AG08395 (cell line): ENCODE results near the gene SSRP1.
"Not testable (repeated sequence)": the region's sequence is repeated elsewhere in the genome, so short reads cannot be mapped to it uniquely, and the experiment has no call there.

Experiments
- DNase-seq: peaks from one replicate; pipeline ENCODE4 v3.0.0; 2012; ENCODE audit warnings: mixed read lengths, low spot score

Gene SSRP1, protein sequence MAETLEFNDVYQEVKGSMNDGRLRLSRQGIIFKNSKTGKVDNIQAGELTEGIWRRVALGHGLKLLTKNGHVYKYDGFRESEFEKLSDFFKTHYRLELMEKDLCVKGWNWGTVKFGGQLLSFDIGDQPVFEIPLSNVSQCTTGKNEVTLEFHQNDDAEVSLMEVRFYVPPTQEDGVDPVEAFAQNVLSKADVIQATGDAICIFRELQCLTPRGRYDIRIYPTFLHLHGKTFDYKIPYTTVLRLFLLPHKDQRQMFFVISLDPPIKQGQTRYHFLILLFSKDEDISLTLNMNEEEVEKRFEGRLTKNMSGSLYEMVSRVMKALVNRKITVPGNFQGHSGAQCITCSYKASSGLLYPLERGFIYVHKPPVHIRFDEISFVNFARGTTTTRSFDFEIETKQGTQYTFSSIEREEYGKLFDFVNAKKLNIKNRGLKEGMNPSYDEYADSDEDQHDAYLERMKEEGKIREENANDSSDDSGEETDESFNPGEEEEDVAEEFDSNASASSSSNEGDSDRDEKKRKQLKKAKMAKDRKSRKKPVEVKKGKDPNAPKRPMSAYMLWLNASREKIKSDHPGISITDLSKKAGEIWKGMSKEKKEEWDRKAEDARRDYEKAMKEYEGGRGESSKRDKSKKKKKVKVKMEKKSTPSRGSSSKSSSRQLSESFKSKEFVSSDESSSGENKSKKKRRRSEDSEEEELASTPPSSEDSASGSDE

DNA sequence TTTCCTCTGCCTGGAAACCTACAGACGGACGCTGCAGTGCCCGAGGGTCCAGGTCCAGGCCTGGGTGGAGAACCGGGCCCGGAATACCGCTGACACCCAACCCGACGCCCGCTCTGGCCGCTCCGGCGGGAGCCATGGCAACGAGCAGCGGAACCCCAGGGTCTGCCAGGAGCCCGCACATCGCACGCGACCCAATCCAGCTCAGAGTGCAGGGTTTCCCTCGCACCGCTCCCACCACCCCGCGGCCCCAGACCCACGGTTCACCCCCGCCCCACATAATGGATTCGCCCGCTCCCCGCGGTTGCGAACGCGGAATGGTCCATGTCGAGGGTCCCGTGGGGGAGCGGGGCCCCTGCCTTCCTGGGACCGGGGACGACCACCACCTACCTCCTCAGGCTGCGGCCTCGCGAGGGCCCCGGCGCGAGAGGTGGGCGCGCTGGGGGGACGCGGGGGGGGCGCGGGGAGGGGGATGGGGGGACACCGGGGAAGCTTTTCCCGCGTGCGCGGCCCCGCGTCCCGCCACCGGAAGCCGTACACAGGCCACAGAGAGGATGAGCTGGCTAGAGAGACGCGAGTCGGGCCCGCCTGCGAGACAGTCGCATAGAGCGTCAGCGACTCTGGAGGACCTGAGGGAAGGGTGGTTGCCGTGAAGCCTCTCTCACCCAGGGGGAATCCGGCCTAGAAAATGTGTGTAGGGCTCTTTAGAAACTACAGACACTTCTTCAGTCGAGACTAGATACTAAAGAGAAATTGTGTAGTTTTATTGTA lies at the start of gene SSRP1:
SSRP1 (minus strand) TSS at position 550 of the 768 bp plus-strand sequence. CDS start 771 bp downstream, outside the sequence.
- DNase-seq: peak; percentile 94

GRCh38 chr11:57380975-57381374 lies 45.3 kb upstream of the SSRP1 start, which contains the start of gene PRG3:
PRG3 (minus strand) TSS chr11:57381150; CDS start chr11:57380708, 442 bp downstream.
- no peak for DNase-seq

DNA sequence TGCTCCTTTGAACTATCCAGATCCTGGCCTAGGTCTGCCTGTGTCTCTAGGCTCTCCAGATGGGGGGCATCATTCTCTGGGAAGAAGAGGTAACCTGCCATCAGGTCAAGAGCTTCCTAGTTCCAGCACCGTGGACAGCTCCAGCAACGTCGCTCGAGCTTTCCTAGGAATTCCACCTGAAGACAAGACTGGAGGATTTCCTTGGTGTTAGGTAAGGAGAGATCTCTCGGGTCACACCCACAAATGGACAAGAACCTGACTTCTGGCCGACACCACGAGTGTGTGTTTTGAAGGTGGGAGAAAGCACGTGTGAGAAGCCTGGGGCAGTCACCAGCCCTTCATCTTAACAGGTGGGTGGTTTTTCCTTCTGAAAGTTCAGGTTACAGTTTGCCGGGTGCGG lies 44.0 kb upstream of the SSRP1 start:
- DNase-seq: no peak

DNA sequence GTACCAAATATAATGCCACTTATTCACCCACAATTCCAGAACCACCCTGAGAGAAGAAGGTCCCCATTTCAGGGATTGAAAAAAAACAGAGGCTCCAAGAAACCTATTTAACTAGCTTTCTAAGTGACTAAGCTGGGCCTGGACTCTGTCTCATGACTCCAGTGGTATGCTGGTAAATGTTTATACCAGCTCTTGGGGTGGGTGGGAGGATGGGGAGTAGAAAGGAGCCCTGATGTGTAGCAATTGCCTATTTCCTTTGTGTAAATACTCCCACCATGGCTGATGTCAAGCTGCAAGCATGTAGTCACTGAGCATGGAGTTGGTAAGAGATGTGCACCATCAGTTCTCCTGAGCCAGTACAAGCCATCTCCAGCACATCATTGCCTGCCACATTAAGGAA lies 42.5 kb upstream of the SSRP1 start:
- DNase-seq: no peak

GRCh38 chr11:57377107-57377506 lies 41.4 kb upstream of the SSRP1 start:
- peak; percentile 22 for DNase-seq

DNA sequence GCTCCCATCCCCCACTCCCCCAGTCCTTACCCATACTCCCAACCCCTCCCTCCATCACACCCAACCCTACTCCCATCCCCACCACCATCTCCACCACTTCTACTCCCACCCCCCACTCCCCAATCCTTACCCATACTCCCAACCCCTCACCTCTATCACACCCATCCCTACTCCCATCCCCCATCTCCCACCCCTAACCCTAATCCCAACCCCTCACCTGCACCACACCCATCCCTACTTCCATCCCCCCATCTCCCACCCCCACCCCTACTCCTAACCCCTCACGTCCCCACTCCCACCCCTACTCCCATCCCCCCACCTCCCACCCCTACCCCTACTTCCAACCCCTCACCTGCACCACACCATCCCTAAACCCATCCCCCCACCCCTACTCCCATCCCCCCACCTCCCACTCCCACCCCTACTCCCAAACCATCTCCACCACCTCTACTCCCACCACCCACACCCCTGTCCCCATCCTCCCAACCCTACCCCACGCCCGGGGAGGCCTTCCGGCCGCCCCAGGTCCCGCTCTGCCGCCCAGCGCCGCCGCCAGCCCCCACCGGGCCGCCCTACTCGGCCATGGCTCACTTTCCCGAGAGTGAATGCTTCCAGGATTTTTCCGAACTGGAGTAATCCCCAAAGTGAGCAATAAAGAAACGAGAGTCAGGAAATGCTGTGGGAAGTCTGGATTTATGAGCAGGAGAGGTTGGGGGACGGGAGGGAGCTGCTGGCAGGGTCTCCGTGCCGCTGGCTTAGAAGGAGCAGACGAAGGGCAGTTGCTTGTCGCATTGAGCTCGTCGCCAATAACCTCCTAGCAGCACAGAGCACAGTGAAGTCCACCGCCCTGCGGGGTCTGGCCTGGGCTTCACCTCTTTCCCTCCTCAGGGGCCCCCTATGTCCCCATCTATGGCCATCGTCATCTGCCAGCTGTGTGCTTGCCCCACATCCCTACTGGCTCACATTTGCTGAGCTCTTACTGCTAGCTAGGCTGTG lies 40.7 kb upstream of the SSRP1 start:
- no peak for DNase-seq

GRCh38 chr11:57375490-57375889 lies 39.8 kb upstream of the SSRP1 start:
- no peak for DNase-seq

DNA sequence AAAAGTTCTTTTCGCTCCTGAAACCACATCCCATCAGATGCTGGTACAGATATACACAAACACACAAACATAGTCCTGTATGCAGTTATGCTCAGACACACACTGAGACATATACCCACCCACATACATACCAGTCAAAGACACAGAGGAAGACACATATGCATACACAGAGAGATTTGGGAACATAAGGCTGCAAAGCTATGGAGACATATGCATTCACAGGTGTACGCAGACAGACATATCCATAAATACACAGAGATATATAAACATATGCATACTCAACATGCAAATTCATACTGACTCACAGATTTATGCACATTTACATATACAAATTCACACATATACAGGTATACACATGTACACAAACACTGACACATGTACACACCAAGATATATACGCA lies 39.3 kb upstream of the SSRP1 start:
- DNase-seq: no peak

DNA sequence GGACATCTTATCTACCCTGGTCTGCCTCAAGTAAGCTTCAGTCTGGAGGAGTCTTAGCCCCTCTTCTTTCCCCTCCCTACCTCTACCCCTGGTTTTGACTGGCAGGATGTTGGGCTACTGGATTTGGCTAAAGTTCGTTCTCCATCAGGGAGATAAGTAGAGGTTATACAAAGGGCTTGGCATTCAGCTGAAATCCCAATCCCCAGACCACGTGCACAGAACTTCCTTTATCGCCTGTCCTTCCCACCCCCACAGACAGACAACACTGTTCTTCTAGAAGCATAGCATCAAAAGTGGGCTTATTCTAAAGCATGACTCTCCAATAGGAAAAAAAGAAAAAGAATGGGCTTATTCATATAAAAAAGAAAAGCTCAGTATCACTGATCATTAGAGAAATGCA lies 37.5 kb upstream of the SSRP1 start:
- DNase-seq: no peak

DNA sequence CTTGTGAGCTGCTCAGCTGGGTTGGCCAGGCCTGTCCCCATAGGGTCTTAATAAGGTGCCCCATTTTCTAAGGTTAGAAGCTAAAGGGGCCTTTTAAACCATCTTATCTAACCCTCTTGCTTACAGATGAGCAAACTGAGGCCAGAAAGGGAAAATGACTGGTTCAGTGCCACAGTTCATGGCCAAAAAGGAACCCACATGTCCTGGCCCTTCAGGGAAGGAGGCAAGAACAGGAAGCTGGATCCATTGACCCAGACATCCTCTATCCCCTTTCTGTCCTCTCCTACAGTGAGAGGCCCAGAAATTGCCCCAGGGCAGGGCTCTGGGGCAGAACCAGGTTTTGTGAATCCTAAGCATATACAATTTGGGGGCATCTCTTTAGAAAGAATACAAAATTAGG lies 35.2 kb upstream of the SSRP1 start:
- DNase-seq: no peak

- no peak for DNase-seq
Measured at GRCh38 chr11:57370251-57370650, 34.6 kb upstream of the SSRP1 start.

DNA sequence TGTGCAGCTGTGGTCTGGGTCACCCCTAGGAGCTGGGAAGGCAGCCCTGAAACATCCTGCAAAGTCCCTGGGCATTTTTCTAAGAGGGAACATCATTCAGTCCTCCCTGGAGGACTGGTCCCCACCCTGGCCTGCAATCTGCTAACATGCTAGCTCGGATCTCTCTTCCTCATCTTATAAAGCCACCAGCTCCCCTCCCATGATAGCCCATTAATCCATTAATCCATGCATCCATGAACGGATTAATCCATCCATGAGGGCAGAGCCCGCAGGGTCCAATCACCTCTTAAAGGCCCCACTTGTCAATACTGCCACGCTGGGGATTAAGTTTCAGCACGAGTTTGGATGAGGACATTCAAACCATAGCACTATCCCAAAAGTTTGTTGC lies 33.1 kb upstream of the SSRP1 start:
- no peak for DNase-seq

DNA sequence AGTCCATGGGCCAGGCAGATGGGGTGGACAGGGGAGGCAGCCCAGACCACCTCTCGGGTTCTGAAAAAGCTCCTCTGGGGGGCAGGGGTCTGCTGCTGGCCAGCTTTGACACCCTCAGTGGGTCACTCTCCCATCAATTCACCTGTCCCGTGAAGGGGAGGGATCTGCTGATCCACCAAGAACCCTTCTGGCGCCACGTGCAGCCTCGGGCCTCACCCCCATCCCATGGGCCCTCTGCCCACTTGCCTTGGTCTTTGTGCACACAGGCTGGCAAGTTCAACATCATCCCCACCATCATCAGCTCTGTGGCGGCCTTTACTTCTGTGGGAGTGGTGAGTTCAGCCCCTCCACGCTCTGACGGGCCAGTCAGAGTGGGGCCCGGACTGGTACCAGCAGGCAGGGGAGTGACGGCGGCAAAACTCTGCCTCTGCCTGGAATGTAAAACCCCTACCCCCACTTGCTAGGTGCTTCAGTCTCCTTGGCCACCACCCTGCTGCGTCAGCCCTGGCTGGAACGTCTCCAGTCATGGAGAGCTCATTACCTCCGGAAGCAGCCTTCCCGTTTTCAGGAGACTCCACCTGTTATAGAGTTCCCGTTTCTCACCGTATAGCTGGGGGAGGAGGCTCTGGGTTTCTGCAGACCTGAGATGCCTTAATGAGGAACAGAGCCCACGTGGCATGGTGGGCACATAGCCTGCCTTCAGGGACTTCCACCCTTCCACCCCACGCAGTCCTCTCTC lies 32.6 kb upstream of the SSRP1 start:
- DNase-seq: no peak

DNA sequence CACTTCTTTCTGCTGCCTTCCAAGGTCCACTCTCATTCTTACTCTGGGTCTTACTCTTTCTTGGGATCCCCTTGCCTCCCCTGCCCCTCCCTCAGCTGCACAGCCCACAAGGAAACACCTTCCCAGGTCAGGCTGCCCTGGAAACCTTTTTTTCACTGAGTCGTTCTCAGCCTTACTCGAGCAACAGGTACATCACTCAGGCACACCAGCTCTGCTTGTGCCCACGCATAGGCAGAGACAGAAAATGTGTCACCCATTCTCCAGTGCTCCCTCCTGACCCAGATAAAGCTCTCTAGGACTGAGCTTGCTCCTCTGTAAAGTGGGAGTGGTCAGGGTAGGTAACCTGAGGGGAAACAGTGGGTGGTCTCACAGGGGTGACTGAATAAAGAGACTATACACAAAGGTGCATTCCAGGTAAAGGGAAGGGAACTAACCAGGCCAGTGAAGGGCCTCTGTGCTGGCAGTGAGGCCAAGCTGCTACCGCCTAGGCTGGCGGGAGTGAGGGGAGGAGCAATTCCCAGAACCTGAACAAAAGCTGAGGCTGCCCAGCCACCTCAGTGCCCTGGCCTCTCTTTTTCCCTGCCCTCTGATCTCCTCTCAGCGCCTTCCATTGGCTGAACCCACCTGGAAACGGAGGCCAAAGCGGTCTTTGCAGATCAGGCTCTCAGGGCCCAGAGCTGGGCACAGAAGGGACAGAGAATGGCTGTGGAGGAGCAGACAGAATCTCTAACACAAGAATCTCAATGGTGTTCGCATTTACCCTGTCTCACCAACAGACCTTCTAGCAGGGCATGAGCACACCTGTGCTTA lies 29.4 kb upstream of the SSRP1 start:
- DNase-seq: no peak

DNA sequence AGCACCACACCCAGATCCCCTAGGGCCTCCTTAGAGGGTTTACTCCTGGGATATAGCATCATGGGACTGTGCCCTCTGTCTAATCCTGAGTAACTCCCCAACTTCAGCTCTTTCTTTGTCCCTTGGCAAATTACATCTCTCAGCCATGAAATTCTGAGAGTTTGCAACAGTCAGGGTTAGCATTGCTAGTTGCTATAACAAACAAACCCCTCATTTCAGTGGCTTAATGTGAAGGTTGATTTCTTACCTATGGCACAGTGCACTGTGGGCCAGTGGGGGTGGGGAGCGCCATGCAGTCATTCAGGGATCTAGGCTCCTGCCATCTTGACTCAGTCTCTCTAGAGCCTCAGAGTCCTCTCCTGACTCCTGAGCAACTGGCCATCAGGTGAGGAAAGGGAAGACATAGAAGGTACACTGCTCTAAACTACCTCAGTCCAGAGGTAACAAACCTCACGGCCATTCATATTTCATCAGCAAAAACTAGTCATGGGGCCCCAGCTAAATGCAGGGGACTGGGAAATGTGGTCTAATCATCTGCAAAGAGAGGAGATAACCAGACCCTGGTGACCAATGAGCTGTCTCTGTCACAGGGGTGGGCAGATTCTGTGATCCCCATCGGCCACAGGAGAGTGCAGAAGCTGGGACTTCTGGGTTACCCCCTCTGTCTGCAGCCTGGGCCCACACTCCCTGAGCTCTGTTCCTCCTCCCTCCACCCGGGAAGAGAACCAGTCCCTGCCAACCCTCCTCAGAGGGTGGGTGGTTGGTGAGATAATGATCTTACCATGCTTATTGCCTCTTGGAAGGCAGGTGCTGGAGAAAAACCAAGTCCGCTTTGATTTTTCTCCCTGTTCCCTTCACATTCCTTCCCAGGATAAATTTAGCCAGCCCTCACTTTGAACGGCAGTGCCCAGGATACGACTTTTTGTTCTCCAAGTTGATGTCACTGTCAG lies 27.7 kb upstream of the SSRP1 start:
- no peak for DNase-seq

- no peak for DNase-seq
Measured at GRCh38 chr11:57361926-57362325, 26.2 kb upstream of the SSRP1 start.

DNA sequence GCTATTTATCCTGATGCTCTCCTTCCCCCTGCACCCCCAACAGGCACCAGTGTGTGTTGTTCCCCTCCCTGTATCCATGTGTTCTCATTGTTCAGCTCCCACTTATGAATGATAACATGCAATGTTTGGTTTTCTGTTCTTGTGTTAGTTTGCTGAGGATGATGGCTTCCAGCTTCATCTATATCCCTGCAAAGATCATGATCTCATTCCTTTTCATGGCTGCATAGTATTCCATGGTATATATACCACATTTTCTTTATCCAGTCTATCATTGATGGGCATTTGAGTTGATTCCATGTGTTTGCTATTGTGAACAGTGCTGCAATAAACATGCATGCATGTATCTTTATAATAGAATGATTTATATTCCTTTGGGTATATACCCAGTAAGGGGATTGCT lies 25.7 kb upstream of the SSRP1 start:
- DNase-seq: not testable (repeated sequence)

DNA sequence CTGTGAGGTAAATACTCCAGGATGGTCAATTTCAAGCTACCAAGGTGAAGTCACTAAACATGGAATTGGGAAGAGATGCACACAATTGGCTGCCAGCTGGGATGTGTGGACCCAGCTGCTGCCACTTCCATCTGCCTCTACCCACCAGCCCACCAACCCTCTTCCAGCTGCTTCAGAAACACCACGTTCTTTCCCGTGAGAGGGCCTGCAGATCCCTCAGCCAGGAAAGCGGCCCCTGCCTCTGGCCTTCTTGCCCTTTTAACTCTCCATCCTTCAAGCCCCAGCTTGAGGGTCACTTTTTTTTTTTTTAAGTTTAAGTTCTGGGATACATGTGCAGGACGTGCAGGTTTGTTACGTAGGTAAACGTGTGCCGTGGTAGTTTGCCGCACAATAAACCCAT lies 25.3 kb upstream of the SSRP1 start:
- no peak for DNase-seq
